ENCODE data around the gene NUDT12. TPM values are rescaled to one million over a fixed set of nuclear protein-coding genes. Genes with fewer than 3 reads are reported as not detected.
A peak's percentile ranks its signal among the peaks of the same experiment; 100 is the strongest.

Gene NUDT12
- total RNA-seq, 2 experiments from 2014 or later = 0.06 TPM; not detected in 1

- intact Hi-C loops (cut with micrococcal nuclease; ENCODE audit: unreplicated experiment) = no loop called here
- no peak overlapping the region for H2AFZ ChIP-seq (ENCODE audit: low read length)
- no TSS peak for BruUV-seq (replicated peaks)
- no peak overlapping the region for H3K4me2 ChIP-seq (ENCODE audit: low read length)
- H3K27ac ChIP-seq (ENCODE audit: low read depth, low read length, poor library complexity, severe bottlenecking) = no peak overlapping the region
- no peaks in the 10 kb centered on the region for H3K9me2 ChIP-seq (ENCODE audit: insufficient read depth, low read length)
- H3K36me3 ChIP-seq (ENCODE audit: insufficient read depth, low read length) = no peaks in the 10 kb centered on the region
- no peak overlapping the region for H3K4me3 ChIP-seq (ENCODE audit: low read depth, low read length, poor library complexity, severe bottlenecking)
- no peaks in the 10 kb centered on the region for H3K9me3 ChIP-seq (ENCODE audit: low read length)
- H3K79me2 ChIP-seq (ENCODE audit: insufficient read depth, low read depth, low read length) = no peaks in the 10 kb centered on the region
- H3K4me1 ChIP-seq (ENCODE audit: insufficient read depth, low read length, poor library complexity, severe bottlenecking) = no peaks in the 10 kb centered on the region
- no peak for DNase-seq (ENCODE audit: low spot score)
- POLR2A ChIA-PET = no interaction called here
- CTCF ChIA-PET (ENCODE audit: unreplicated experiment) = no interaction called here
- TF ChIP-seq CTCF (conservative IDR thresholded peaks at IDR 0.05; ENCODE audit: low read length) (no peak), EZH2phosphoT487 (IDR thresholded peaks at IDR 0.05; ENCODE audit: borderline replicate concordance, low read depth, low read length) (no peak)
- H4K20me1 ChIP-seq (ENCODE audit: insufficient read depth, low read length) = no peaks in the 10 kb centered on the region
Measured at GRCh38 chr5:103523319-103523718, 39.3 kb downstream of the NUDT12 start.

- Histone ChIP-seq H3K36me3 (ENCODE audit: insufficient read depth, low read length) (no peaks in the 10 kb centered on the region), H2AFZ (ENCODE audit: low read length) (no peak overlapping the region), H3K4me3 (ENCODE audit: low read depth, low read length, poor library complexity, severe bottlenecking) (no peak overlapping the region), H3K9me3 (ENCODE audit: low read length) (no peaks in the 10 kb centered on the region), H4K20me1 (ENCODE audit: insufficient read depth, low read length) (no peaks in the 10 kb centered on the region), H3K4me2 (ENCODE audit: low read length) (no peak overlapping the region), H3K9me2 (ENCODE audit: insufficient read depth, low read length) (no peaks in the 10 kb centered on the region), H3K27ac (ENCODE audit: low read depth, low read length, poor library complexity, severe bottlenecking) (no peak overlapping the region), H3K4me1 (ENCODE audit: insufficient read depth, low read length, poor library complexity, severe bottlenecking) (no peaks in the 10 kb centered on the region), H3K79me2 (ENCODE audit: insufficient read depth, low read depth, low read length) (no peaks in the 10 kb centered on the region)
- intact Hi-C loops (cut with micrococcal nuclease; ENCODE audit: unreplicated experiment) = no loop called here
- no peak for DNase-seq (ENCODE audit: low spot score)
- CTCF ChIA-PET (ENCODE audit: unreplicated experiment) = no interaction called here
- no peak for TF ChIP-seq CTCF (conservative IDR thresholded peaks at IDR 0.05; ENCODE audit: low read length)
- no peak for TF ChIP-seq EZH2phosphoT487 (IDR thresholded peaks at IDR 0.05; ENCODE audit: borderline replicate concordance, low read depth, low read length)
- no TSS peak for BruUV-seq (replicated peaks)
- POLR2A ChIA-PET = no interaction called here
Measured at GRCh38 chr5:103522586-103522985, 40.0 kb downstream of the NUDT12 start.

GRCh38 chr5:103519550-103519949 is 43.0 kb downstream of the NUDT12 start:
- intact Hi-C loops (cut with micrococcal nuclease; ENCODE audit: unreplicated experiment) = no loop called here
- Histone ChIP-seq H2AFZ (ENCODE audit: low read length) (no peak overlapping the region), H3K27ac (ENCODE audit: low read depth, low read length, poor library complexity, severe bottlenecking) (no peak overlapping the region), H4K20me1 (ENCODE audit: insufficient read depth, low read length) (no peaks in the 10 kb centered on the region), H3K4me2 (ENCODE audit: low read length) (no peak overlapping the region), H3K36me3 (ENCODE audit: insufficient read depth, low read length) (no peaks in the 10 kb centered on the region), H3K9me3 (ENCODE audit: low read length) (no peaks in the 10 kb centered on the region), H3K9me2 (ENCODE audit: insufficient read depth, low read length) (no peaks in the 10 kb centered on the region), H3K79me2 (ENCODE audit: insufficient read depth, low read depth, low read length) (no peaks in the 10 kb centered on the region), H3K4me1 (ENCODE audit: insufficient read depth, low read length, poor library complexity, severe bottlenecking) (no peaks in the 10 kb centered on the region), H3K4me3 (ENCODE audit: low read depth, low read length, poor library complexity, severe bottlenecking) (no peak overlapping the region)
- POLR2A ChIA-PET = interaction anchor here (1.0 kb wide), 1 partner anchor 152 kb away, joined by 3 read pairs; no protein-coding TSS in a partner anchor
- no TSS peak for BruUV-seq (replicated peaks)
- DNase-seq (ENCODE audit: low spot score) = no peak
- TF ChIP-seq CTCF (conservative IDR thresholded peaks at IDR 0.05; ENCODE audit: low read length) (peak; percentile 35), EZH2phosphoT487 (IDR thresholded peaks at IDR 0.05; ENCODE audit: borderline replicate concordance, low read depth, low read length) (no peak)
- CTCF ChIA-PET (ENCODE audit: unreplicated experiment) = no interaction called here
